Heart right ventricle (tissue), 16 donors: Measurements from ENCODE around the gene SOX9. TPM values are rescaled to one million over a fixed set of nuclear protein-coding genes. Genes with fewer than 3 reads are reported as not detected.
"Not testable (repeated sequence)": the region's sequence is repeated elsewhere in the genome, so short reads cannot be mapped to it uniquely, and the experiment has no call there.

Experiments
- ATAC-seq, 8 donors: fragments of 200-7000 bp; cut with Tn5 transposase; one replicate each; pipeline ENCODE4 v1.9.1; 2020; ENCODE audit warnings: mild to moderate bottlenecking in 8 of 8, moderate library complexity in 8 of 8, moderate number of reproducible peaks in 1 of 8
- DNase-seq, 2 donors: peaks; one replicate each; pipeline ENCODE4 v3.0.0-alpha.2; 2020
- H3K27ac ChIP-seq, 10 donors: fragments of 200-600 bp; sonication (generic) in 2 of 10; one replicate each; pipeline versions ENCODE4 v1.5.0 to v1.8.0; 2020 to 2022; ENCODE audit warnings: mild to moderate bottlenecking in 3 of 10
- H3K27me3 ChIP-seq, 7 donors: fragments of 200-600 bp; one replicate each; pipeline ENCODE4 v1.8.0; 2021 to 2022; ENCODE audit warnings: mild to moderate bottlenecking in 2 of 7
- H3K36me3 ChIP-seq, 9 donors: fragments of 200-600 bp; sonication (generic) in 1 of 9; one replicate each; pipeline versions ENCODE4 v1.5.0 to v1.8.0; 2020 to 2022; ENCODE audit warnings: mild to moderate bottlenecking in 2 of 9
- H3K4me1 ChIP-seq, 9 donors: fragments of 200-600 bp; sonication (generic) in 1 of 9; one replicate each; pipeline versions ENCODE4 v1.5.0 to v1.8.0; 2020 to 2022; ENCODE audit warnings: mild to moderate bottlenecking in 4 of 9
- H3K4me3 ChIP-seq, 10 donors: fragments of 200-600 bp; sonication (generic) in 2 of 10; one replicate each; pipeline versions ENCODE4 v1.5.0 to v1.8.0; 2020 to 2022; ENCODE audit warnings: mild to moderate bottlenecking in 7 of 10, moderate library complexity in 2 of 10
- H3K9me3 ChIP-seq, 11 donors: fragments of 200-600 bp in 10 of 11; sonication (generic) in 2 of 11; one replicate each; pipeline versions ENCODE4 v1.5.0 to v1.8.0; 2013 to 2022; ENCODE audit warnings: mild to moderate bottlenecking in 2 of 11, control low read depth in 1 of 11, moderate library complexity in 1 of 11
- WGBS, 2 donors: extraction: QIAGEN DNeasy Blood & Tissue Kit; methylation state at CpG; one replicate each; pipeline ENCODE4 v1.1.7; 2013; ENCODE audit warnings: inconsistent platforms in 1 of 2; 5-methylcytosine and 5-hydroxymethylcytosine counted together
- intact Hi-C, 10 donors: fragments of 100-400 bp; cut with DNase I; formaldehyde crosslinking; loops; one replicate each; pipeline versions ENCODE4 v1.11.1 to v1.14.2; 2022
- polyA plus RNA-seq, 2 donors: library from polyadenylated mRNA; stranded (reverse); fragments of 200-250 nt; gene quantifications; one replicate each; pipeline ENCODE4 v1.2.3, GENCODE V29; 2013
- total RNA-seq, 10 donors: library from RNA; stranded (reverse); fragmentation: NEBNext Ultra II Directional in 3 of 10; extraction: Animal tissue kit (Norgen Biotek cat#: 25700) in 3 of 10; gene quantifications; one replicate each; pipeline versions ENCODE4 v1.2.1 to v1.2.4, GENCODE V29; 2021 to 2023
- TF ChIP-seq, protein P1 (sequence below), 9 donors: fragments of 200-600 bp; sonication (generic) in 2 of 9; IDR thresholded peaks; one replicate each; pipeline versions ENCODE4 v1.5.0 to v1.8.0; 2021 to 2022; ENCODE audit warnings: antibody characterized with exemption in 9 of 9, mild to moderate bottlenecking in 5 of 9, moderate library complexity in 1 of 9
- donor health status: Arrhythmogenic right ventricular cardiomyopathy.
- donor health status: ischemic (EF 13 %, LVEDD 7.1; RV severe dilation, severe dysfunction).
- donor health status: healthy with polysubstance abuse.
- donor health status: DM: no; HTN: yes; CAD: no.
- donor health status: DM: no; HTN: no; CAD: no.
- donor health status: ischemic (EF 25% LVEDD 6.9; RV normal size, moderate dysfunction).
- donor health status: ischemic (EF 25% LVEDD 5.7; RV mildly dilated, moderate dysfunction).
- donor health status: healthy.
- donor health status: DM: yes; HTN: yes; CAD: no.
- donor health status: Ischemic cardiomyopathy.
- donor health status: ischemic (EF 35%, LVEDD 5.7; RV mildly dilated, moderate dysfunction).
- donor health status: nonischemic (EF 11% LVEDD 7.7; RV severe dilation, severe dysfunction).
- donor health status: DM: yes; HTN: yes; CAD: no.
- donor health status: PGD.
- donor health status: ischemic (EF 29% LVEDD 5.4; RV normal size, mild dysfunction).
- donor health status: nonischemic (EF 23%, LVEDD 6.1; RV moderate dilation, normal function).

The SOX9 gene
- total and polyA plus RNA-seq, 12 donors: 5.0 to 25.7 (median 12.8) TPM

DNA sequence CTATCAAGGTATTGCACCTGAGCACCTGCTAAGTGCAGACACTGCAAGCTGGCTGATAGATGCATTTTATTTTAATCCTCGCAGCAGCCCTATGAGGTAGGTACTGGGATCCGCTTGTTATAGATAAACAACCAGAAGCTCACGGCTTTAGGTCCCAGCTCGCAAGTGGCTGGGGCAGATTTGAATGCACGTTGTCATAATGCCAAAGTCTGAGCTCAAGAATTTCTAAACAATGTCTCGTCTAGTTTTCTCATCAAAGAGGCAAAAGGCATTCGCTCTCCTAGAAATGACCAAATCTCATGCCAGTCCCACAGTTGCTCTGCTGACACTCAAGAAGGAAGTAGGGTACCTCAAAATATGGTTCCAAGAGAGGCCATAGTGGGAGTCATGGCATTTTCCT lies 20.5 kb downstream of the SOX9 start:
- Histone ChIP-seq H3K27me3 (no peaks in the 10 kb centered on the region), H3K27ac (no peak overlapping the region), H3K9me3 (no peaks in the 10 kb centered on the region), H3K4me3 (no peak overlapping the region), H3K4me1 (peaks cover 0 to 6% (median 0%) of the 10 kb centered on the region in 9 donors), H3K36me3 (no peaks in the 10 kb centered on the region)
- DNase-seq (no peak), ATAC-seq (no peak)
- WGBS, 2 donors: 85 to 90% methylated on average over 7 of the region's 7 CpGs
- intact Hi-C loops: no loop called here
- TF ChIP-seq, protein P1, sequence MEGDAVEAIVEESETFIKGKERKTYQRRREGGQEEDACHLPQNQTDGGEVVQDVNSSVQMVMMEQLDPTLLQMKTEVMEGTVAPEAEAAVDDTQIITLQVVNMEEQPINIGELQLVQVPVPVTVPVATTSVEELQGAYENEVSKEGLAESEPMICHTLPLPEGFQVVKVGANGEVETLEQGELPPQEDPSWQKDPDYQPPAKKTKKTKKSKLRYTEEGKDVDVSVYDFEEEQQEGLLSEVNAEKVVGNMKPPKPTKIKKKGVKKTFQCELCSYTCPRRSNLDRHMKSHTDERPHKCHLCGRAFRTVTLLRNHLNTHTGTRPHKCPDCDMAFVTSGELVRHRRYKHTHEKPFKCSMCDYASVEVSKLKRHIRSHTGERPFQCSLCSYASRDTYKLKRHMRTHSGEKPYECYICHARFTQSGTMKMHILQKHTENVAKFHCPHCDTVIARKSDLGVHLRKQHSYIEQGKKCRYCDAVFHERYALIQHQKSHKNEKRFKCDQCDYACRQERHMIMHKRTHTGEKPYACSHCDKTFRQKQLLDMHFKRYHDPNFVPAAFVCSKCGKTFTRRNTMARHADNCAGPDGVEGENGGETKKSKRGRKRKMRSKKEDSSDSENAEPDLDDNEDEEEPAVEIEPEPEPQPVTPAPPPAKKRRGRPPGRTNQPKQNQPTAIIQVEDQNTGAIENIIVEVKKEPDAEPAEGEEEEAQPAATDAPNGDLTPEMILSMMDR (IDR thresholded peaks at IDR 0.05): no peak

DNA sequence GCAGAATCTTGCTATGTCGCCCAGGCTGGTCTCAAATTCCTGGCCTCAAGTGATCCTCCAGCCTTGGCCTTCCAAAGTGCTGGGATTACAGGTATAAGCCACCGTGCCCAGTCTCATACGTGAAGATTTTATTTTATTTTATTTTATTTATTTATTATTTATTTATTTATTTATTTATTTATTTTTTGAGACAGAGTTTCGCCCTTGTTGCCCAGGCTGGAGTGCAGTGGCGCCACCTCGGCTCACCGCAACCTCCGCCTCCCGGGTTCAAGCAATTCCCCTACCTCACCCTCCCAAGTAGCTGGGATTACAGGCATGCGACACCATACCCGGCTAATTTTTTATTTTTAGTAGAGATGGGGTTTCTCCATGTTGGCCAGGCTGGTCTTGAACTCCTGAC lies 21.3 kb downstream of the SOX9 start:
- H3K36me3 ChIP-seq, ATAC-seq, H3K27me3 ChIP-seq, H3K4me3 ChIP-seq, H3K27ac ChIP-seq, H3K9me3 ChIP-seq, DNase-seq, intact Hi-C loops, H3K4me1 ChIP-seq: not testable (repeated sequence)
- WGBS, 2 donors: 96 to 97% methylated on average over 11 of the region's 11 CpGs

DNA sequence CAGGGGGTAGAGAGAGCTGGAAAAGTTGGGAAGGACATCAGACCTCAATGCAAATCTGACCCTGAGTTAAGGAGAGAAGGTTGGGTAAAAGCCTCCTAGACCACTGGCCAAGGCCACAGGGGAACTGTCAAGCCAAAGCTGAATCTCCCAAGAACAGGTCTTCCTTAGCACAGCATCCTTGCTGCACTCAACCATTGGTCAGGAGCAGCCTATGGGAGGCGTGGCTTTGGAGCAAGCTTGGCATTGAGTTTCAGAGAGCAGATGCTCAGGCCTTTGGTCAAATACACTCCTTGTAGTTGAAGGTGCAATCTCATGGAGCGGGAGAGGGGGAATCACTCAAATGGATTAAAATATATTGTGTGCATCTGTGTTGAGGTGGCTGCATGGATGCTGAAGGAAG lies 21.8 kb downstream of the SOX9 start:
- DNase-seq (no peak), ATAC-seq (no peak)
- H3K9me3 ChIP-seq: no peaks in the 10 kb centered on the region
- H3K4me3 ChIP-seq: no peak overlapping the region
- 89 to 92% methylated on average over 2 of the region's 2 CpGs for WGBS, 2 donors
- H3K36me3 ChIP-seq: no peaks in the 10 kb centered on the region
- no peak overlapping the region for H3K27ac ChIP-seq
- no peaks in the 10 kb centered on the region for H3K27me3 ChIP-seq
- intact Hi-C loops: no loop called here
- no peaks in the 10 kb centered on the region for H3K4me1 ChIP-seq
- TF ChIP-seq, protein P1 (IDR thresholded peaks at IDR 0.05): no peak

DNA sequence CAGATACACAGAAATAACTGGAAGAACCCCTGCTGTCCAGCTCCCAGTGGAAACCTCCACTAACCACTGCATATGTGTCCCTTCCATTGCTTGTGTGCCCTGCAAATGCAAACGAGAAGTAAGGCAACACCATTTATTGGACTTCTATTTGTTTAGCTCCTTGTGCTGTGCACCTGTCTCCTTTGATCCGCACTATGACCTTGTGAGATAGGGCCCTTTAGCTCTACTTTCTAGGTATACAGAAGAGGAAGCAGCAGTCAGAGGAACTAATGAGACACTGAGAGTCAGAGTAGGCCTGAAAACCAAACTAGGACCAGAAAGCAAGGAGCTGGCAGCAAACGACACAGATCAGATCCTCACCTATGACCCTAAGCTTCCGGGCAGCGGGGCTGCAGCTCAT lies 22.4 kb downstream of the SOX9 start:
- Histone ChIP-seq H3K27me3 (no peaks in the 10 kb centered on the region), H3K27ac (no peak overlapping the region), H3K9me3 (no peaks in the 10 kb centered on the region), H3K4me3 (no peak overlapping the region), H3K36me3 (no peaks in the 10 kb centered on the region), H3K4me1 (no peaks in the 10 kb centered on the region)
- 79 to 81% methylated on average over 5 of the region's 5 CpGs for WGBS, 2 donors
- DNase-seq: no peak
- intact Hi-C loops: no loop called here
- ATAC-seq: no peak
- TF ChIP-seq, protein P1 (IDR thresholded peaks at IDR 0.05): no peak

DNA sequence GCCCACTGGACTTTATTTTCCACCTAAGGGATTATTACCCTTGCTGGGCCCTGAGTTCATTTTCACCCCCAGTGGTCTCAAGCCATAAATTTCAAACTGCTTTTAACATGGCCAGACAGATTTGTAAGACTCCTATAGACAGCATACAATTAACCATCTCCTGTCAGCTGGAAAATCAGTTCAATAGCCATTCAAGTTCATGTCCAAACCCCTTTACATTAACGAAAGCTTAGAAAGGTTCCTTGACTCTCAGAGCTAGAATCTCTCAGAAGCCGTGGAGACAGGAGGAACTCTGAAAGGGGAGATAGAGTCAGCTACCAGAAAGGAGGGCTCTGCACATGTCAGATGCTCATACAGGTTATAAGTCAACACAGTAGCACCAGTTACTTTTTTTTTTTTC lies 23.3 kb downstream of the SOX9 start:
- H3K4me1 ChIP-seq: no peaks in the 10 kb centered on the region
- no peak for ATAC-seq

More for the DNA sequence above, 23.3 kb downstream of the SOX9 start:
- 70 to 72% methylated on average over 2 of the region's 2 CpGs for WGBS, 2 donors
- Histone ChIP-seq H3K27me3 (no peaks in the 10 kb centered on the region), H3K36me3 (no peaks in the 10 kb centered on the region), H3K4me3 (no peak overlapping the region), H3K27ac (no peak overlapping the region), H3K9me3 (no peaks in the 10 kb centered on the region)
- TF ChIP-seq, protein P1 (IDR thresholded peaks at IDR 0.05): no peak
- DNase-seq: no peak
- intact Hi-C loops: no loop called here
